Rectal smooth muscle tissue (tissue), 1 donor: Measurements from ENCODE around the gene RPL13A.
"Not testable (repeated sequence)": the region's sequence is repeated elsewhere in the genome, so short reads cannot be mapped to it uniquely, and the experiment has no call there.

ENCODE experiments used
- H3K27ac ChIP-seq: one replicate; pipeline ENCODE4 v1.7.0; 2013; ENCODE audit warnings: low read depth, low read length, inconsistent platforms
- H3K27me3 ChIP-seq: one replicate; pipeline ENCODE4 v1.7.0; 2013; ENCODE audit warnings: low read length; ENCODE audit not compliant: control insufficient read depth, insufficient read depth
- H3K36me3 ChIP-seq: one replicate; pipeline ENCODE4 v1.7.0; 2013; ENCODE audit warnings: low read length; ENCODE audit not compliant: control insufficient read depth, insufficient read depth
- H3K4me1 ChIP-seq: one replicate; pipeline ENCODE4 v1.7.0; 2013; ENCODE audit warnings: low read length; ENCODE audit not compliant: control insufficient read depth, insufficient read depth
- H3K4me3 ChIP-seq: one replicate; pipeline ENCODE4 v1.7.0; 2013; ENCODE audit warnings: low read length
- H3K9ac ChIP-seq: one replicate; pipeline ENCODE4 v1.7.0; 2013; ENCODE audit warnings: low read length

Gene RPL13A

GRCh38 chr19:49487277-49488045, at the start of gene RPL13A:
TSS of gene RPL13A (plus strand) at chr19:49487608. CDS start at chr19:49487630, 22 bp downstream.
- Histone ChIP-seq H3K9ac (peak within 1 kb of the TSS; percentile 100), H3K27me3 (no peaks in the 10 kb centered on the region), H3K4me1 (peaks cover 15% of the 10 kb centered on the region), H3K36me3 (peaks cover 28% of the 10 kb centered on the region), H3K4me3 (peak within 1 kb of the TSS; percentile 100), H3K27ac (peak within 1 kb of the TSS; percentile 96)

GRCh38 chr19:49438261-49438660, 49.1 kb upstream of the RPL13A start:
- Histone ChIP-seq H3K27ac (no peak overlapping the region), H3K4me3 (no peak overlapping the region), H3K9ac (no peak overlapping the region), H3K4me1 (no peaks in the 10 kb centered on the region), H3K27me3 (peaks cover 54% of the 10 kb centered on the region), H3K36me3 (no peaks in the 10 kb centered on the region)

GRCh38 chr19:49439836-49440235, 47.6 kb upstream of the RPL13A start:
- H3K9ac ChIP-seq: no peak overlapping the region
- H3K4me3 ChIP-seq: no peak overlapping the region
- H3K36me3 ChIP-seq: no peaks in the 10 kb centered on the region
- no peaks in the 10 kb centered on the region for H3K4me1 ChIP-seq
- H3K27me3 ChIP-seq: peaks cover 45% of the 10 kb centered on the region
- no peak overlapping the region for H3K27ac ChIP-seq

GRCh38 chr19:49440439-49441209, 46.8 kb upstream of the RPL13A start:
- H3K9ac ChIP-seq: no peak overlapping the region
- peak overlapping the region; percentile 32 for H3K4me3 ChIP-seq
- no peak overlapping the region for H3K27ac ChIP-seq
- peaks cover 37% of the 10 kb centered on the region for H3K27me3 ChIP-seq
- no peaks in the 10 kb centered on the region for H3K4me1 ChIP-seq
- H3K36me3 ChIP-seq: no peaks in the 10 kb centered on the region

- Histone ChIP-seq H3K9ac (no peak within 1 kb of the TSS), H3K27ac (no peak within 1 kb of the TSS), H3K4me1 (no peaks in the 10 kb centered on the region), H3K27me3 (peaks cover 31% of the 10 kb centered on the region), H3K4me3 (peak within 1 kb of the TSS; percentile 32), H3K36me3 (no peaks in the 10 kb centered on the region)
These were observed 46.0 kb upstream of the RPL13A start, which contains the start of gene SLC17A7 for GRCh38 chr19:49441210-49441959. TSS of gene SLC17A7 (minus strand) at chr19:49441527. CDS start at chr19:49441379, 148 bp downstream.

- H3K27ac ChIP-seq: no peak overlapping the region
- H3K27me3 ChIP-seq: peaks cover 27% of the 10 kb centered on the region
- H3K9ac ChIP-seq: no peak overlapping the region
- no peaks in the 10 kb centered on the region for H3K36me3 ChIP-seq
- H3K4me3 ChIP-seq: no peak overlapping the region
- H3K4me1 ChIP-seq: no peaks in the 10 kb centered on the region
These were observed 45.5 kb upstream of the RPL13A start for GRCh38 chr19:49441960-49442350.

- no peak overlapping the region for H3K9ac ChIP-seq
- H3K27ac ChIP-seq: no peak overlapping the region
- H3K36me3 ChIP-seq: no peaks in the 10 kb centered on the region
- H3K27me3 ChIP-seq: peaks cover 25% of the 10 kb centered on the region
- no peak overlapping the region for H3K4me3 ChIP-seq
- H3K4me1 ChIP-seq: no peaks in the 10 kb centered on the region
These were observed 45.1 kb upstream of the RPL13A start for GRCh38 chr19:49442354-49442753.

GRCh38 chr19:49442771-49443365, 44.5 kb upstream of the RPL13A start:
- H3K9ac ChIP-seq: no peak overlapping the region
- H3K4me3 ChIP-seq: peak overlapping the region; percentile 70
- no peaks in the 10 kb centered on the region for H3K4me1 ChIP-seq
- H3K27me3 ChIP-seq: peaks cover 25% of the 10 kb centered on the region
- no peaks in the 10 kb centered on the region for H3K36me3 ChIP-seq
- H3K27ac ChIP-seq: peak overlapping the region; percentile 0

- Histone ChIP-seq H3K27me3 (peaks cover 22% of the 10 kb centered on the region), H3K27ac (peak overlapping the region; percentile 0), H3K4me1 (no peaks in the 10 kb centered on the region), H3K36me3 (no peaks in the 10 kb centered on the region), H3K4me3 (peak overlapping the region; percentile 70), H3K9ac (no peak overlapping the region)
These were observed 43.9 kb upstream of the RPL13A start for GRCh38 chr19:49443366-49444099.

- H3K27ac ChIP-seq, H3K4me3 ChIP-seq, H3K36me3 ChIP-seq, H3K9ac ChIP-seq, H3K4me1 ChIP-seq: not testable (repeated sequence)
- H3K27me3 ChIP-seq: peaks cover 20% of the 10 kb centered on the region
These were observed 43.2 kb upstream of the RPL13A start for GRCh38 chr19:49444100-49444700.

GRCh38 chr19:49445997-49446396, 41.4 kb upstream of the RPL13A start:
- no peak overlapping the region for H3K4me3 ChIP-seq
- no peaks in the 10 kb centered on the region for H3K4me1 ChIP-seq
- H3K27ac ChIP-seq: no peak overlapping the region
- H3K27me3 ChIP-seq: peaks cover 5% of the 10 kb centered on the region
- H3K9ac ChIP-seq: no peak overlapping the region
- H3K36me3 ChIP-seq: no peaks in the 10 kb centered on the region
